ENCODE measurements around the gene SUSD1.

DNA sequence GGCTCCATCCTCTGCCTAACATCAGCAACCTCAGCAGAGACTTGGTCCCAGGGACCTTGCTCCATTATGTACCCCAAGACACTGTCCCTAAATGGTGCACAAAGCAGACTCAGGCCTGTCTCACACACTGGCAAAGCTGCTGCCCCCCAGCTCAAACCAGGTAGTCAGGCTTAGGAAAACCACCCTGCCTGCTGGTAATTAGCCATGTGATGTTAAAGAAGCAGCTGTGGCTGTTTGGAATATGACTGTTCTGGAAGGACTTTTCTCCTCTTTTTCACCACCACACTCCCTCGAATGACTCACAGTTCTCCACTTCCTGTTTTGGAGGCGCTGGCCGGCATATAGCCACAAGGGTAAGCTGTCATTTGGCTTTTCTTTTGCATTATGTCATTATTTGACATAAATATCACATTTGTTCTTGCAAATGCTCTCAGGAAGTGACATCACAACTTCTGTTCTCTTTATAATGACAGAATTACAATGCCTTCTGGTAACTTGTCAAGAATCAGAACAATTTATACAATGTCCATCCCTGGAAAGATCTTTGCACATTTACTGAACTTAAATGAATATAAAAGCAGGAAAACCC lies 113.9 kb downstream of the SUSD1 start:
- TF ChIP-seq, protein P1, sequence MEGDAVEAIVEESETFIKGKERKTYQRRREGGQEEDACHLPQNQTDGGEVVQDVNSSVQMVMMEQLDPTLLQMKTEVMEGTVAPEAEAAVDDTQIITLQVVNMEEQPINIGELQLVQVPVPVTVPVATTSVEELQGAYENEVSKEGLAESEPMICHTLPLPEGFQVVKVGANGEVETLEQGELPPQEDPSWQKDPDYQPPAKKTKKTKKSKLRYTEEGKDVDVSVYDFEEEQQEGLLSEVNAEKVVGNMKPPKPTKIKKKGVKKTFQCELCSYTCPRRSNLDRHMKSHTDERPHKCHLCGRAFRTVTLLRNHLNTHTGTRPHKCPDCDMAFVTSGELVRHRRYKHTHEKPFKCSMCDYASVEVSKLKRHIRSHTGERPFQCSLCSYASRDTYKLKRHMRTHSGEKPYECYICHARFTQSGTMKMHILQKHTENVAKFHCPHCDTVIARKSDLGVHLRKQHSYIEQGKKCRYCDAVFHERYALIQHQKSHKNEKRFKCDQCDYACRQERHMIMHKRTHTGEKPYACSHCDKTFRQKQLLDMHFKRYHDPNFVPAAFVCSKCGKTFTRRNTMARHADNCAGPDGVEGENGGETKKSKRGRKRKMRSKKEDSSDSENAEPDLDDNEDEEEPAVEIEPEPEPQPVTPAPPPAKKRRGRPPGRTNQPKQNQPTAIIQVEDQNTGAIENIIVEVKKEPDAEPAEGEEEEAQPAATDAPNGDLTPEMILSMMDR (IDR thresholded peaks at IDR 0.05; ENCODE audit: poor library complexity): no peak
- TF ChIP-seq EZH2phosphoT487 (IDR thresholded peaks at IDR 0.05; ENCODE audit: low read depth, severe bottlenecking, unreplicated experiment): no peak
